CD4-positive, alpha-beta T cell treated with Interferon alpha-2 for 1 hour (primary cell): ENCODE data around the gene CD5L.

ENCODE experiments used
- DNase-seq, 2 donors: peaks; one replicate each; pipeline ENCODE4 v3.0.0-alpha.2; 2020 to 2022

CD5L gene

GRCh38 chr1:157841708-157842107 lies at the start of gene CD5L:
Gene CD5L, minus strand, starts transcription at chr1:157841808. Its CDS starts 107 bp downstream, at chr1:157841701.
- DNase-seq, result no peak

- DNase-seq, result no peak
Measured at GRCh38 chr1:157882580-157882979, 41.0 kb upstream of the CD5L start.

DNA sequence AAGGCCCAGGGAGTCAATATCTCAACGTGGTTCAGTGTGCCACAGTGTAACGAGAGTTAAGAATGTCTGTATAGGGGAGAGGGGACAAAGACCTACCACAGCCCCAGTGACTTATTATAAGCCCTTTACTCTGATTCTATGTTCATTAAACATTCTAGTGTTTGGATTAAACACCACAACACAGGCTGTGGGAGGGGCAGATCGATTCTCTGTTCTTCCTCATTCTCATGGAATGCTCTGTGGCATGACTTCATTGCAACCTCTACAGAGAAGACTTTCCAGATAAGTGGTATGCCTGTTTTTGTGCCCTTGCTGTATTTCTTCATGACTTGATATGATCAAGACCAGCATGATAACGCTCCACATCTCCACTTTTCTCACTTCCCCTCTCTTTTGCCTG lies 39.0 kb upstream of the CD5L start:
- DNase-seq, result no peak

- DNase-seq, result no peak
Measured at GRCh38 chr1:157878059-157878458, 36.5 kb upstream of the CD5L start.

DNA sequence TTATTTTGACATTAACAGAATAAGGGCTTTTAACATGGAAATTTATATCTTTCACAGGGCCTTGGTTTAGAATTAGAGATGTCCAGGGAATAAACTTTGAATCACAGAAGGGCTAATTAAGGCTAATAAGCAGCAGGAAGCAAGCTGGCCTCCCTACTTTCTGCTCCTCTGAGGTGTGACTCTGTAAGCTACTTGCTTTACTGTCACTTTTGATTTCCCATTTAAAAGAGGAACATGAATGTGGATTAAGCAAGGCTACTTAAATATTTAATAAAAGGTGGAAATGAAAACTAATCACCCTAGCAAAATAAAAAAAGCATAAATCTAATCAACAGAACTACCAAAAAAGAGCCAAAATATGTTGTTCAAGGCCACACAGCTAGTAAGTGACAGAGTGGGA lies 28.9 kb upstream of the CD5L start:
- DNase-seq, result no peak

DNA sequence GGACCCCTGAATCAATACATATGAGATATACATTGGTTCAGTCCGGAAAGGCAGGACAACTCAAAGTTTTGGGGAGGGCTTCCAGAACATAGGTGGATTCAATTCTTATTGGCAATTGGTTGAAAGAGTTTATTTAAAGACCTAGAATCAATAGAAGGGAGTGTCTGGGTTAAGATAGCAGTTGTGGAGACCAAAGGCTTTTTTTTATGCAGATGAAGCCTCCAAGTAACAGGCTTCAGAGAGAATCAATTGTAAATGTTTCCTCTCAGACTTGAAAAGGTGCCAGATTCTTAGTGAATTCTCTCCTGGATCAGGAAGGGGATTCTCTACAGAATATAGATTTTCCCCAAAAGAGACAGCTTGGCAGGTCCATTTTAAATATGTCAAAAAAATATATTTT lies 27.0 kb upstream of the CD5L start:
- no peak for DNase-seq

GRCh38 chr1:157862114-157863070 lies 20.8 kb upstream of the CD5L start:
- no peak for DNase-seq

GRCh38 chr1:157856538-157856937 lies 14.9 kb upstream of the CD5L start:
- no peak for DNase-seq

DNA sequence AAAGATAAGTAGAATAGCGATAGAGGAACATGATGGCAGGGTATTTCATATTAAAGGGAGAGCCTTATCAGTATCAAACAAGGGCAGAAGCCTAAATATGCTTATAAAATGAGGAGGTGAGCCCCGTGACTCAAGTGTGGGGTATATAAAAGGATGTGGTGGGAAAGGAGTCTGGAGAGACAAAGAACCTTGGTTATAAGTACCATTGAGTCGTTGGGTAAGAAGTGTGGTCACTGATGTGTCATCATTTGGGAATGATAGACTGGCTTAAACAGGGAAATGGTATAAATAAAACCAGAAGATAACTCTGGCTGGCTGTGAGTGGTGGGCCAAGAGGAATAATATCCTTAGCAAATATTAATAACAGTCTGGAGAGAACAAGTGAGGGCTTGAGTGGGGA lies 10.9 kb upstream of the CD5L start:
- DNase-seq, result no peak

GRCh38 chr1:157849229-157849875 lies 7.7 kb upstream of the CD5L start:
- DNase-seq, result no peak

DNA sequence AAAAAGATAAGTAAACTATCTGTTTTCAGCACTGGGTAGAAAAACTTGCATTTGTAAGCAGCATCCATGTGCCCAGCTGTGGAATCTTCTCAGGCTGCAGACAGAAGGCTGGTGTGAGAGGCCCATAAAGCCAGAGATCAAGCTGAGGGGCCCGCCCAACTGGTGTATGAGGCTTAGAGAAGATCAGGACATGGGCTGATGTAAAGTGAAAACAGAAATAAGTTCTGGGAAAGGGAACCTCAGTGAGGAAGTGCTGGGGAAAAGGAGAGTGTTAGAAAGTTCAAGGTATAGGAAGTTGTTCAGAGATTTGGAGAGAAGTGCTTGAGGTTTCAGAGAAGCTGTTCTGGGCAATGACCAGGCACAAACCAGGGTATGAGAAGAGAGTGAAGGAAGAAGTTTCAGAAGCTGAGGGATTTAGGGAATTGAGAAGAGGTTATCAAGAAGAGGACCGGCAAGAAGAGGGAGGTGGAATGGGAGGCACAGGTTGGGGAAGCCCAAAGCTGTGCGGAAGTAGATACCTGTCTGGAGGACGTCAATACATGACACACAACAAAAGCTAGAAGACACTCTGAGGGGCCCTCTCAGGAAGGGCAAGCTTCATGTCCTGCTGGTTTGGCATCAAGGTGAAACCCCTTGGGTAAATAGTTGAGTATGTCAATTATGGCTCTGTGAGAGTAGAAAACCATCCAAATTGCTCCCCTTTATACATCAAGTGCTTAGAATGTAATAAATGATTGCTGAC lies 2.7 kb upstream of the CD5L start:
- DNase-seq, result no peak

DNA sequence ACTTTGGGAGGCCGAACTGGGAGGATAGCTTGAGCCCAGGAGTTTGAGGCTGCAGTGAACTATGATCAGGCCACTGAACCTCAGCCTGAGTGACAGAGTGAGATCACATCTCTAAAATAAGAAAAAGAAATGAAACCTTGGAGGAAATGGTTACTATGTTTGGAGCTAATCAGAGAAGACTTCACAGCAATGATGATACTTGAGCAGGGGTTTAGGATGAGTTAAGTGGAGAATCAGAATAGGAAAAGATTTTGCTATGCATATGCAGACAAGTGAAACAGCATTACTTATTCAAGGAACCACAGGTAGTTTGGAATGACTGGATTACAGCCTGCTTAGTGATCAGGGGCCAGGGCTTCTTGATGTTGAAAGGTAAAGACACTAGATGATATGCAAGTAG lies 1.3 kb upstream of the CD5L start:
- no peak for DNase-seq

- DNase-seq, result no peak
Measured at GRCh38 chr1:157838966-157839365, 2.6 kb downstream of the CD5L start.

- DNase-seq, result no peak
Measured at GRCh38 chr1:157834430-157834829, 7.2 kb downstream of the CD5L start.

DNA sequence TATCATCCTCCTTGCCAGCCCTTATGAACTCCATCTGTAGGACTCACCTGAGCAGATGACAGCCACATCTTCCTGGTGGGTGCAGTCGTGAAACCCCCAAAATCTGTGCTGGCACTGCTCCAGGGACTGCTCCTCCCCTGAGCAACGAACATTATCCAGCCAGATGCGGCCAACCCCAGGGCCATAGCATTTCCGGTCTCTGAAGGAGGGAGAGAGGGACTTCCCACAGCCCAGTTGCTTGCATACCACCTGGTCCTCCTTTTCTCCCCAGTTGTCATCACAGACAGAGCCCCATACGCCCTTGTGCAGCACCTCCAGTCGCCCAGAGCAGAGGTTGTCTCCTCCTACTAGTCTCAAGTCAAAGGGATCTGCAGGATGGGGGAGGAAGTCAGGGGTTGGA lies 8.5 kb downstream of the CD5L start:
- no peak for DNase-seq

DNA sequence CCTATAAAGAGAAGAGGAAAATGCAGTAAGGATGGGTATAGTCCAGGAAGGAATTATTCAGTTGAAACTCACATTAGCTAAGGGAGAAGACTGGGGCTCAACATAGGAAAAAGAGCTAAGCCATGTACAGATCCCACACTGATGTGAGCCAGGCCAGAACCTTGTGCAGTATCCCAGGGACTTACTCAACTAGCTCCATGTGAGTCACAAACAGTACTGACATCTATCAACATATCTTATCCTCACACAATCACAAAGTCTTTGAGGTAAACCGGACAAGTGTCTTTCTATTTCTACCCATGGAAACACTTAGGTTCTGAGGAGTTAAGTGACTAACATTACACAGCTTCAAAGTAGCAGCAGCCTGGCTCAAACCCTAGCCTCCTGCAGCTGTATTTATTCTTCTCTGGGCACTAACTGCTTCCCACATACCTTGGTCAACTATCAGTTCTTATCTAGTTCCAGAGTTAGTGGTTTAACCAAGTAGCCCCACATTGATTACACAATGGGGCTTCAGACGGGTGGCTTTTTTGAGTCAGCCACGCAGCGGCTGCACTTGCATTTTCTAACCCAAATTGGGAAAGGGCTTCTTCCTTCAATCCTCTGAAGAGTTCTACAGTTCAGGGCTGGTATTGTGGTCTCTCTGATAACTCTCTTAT lies 9.5 kb downstream of the CD5L start:
- no peak for DNase-seq

- DNase-seq, result no peak
Measured at GRCh38 chr1:157830887-157831286, 10.7 kb downstream of the CD5L start.

GRCh38 chr1:157829711-157830110 lies 11.9 kb downstream of the CD5L start:
- no peak for DNase-seq

DNA sequence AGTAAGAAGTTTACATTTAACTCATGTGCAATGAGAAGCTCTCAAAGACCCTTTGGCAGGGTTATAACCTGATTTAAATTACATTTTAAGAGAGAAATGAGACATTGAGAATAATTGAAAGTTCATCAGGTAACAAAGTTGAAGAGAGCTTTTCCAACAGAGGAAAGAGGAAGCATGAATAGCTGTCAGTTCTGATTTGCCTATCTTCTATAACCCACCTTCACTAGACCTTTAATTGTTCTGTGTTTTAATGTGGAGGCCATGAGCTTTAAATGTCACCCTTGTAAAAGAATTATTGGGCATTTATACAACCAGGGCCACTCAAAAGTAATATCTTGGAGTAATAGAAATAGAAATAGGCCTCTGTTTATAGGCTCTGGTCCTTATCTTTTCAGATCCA lies 12.4 kb downstream of the CD5L start:
- no peak for DNase-seq

GRCh38 chr1:157820299-157820698 lies 21.3 kb downstream of the CD5L start:
- no peak for DNase-seq

DNA sequence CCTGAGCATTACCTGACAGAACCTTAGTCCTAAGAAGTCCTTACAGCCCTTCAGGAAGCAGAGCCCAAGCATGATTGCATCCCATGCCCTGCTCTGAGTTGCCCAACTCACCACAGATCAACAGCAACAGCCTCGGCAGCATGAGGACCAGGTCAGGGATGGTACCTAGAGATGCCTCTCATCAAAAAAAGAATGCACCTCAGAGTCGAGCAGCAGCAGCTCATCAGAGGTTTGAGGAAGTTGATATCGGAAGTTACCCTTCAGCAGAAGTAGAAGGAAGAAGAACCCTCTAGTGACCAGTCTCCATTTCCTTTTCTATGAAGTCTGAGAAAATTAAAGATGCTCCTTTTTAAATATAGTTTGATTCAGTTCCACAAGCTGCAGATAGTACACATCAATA lies 21.7 kb downstream of the CD5L start, which contains the start of gene FCRL1:
TSS of gene FCRL1 (minus strand) at position 225 of the 400 bp plus-strand sequence. CDS start at position 142, 83 bp downstream.
- DNase-seq, result peak in 1 of 2 donors; percentile 12

GRCh38 chr1:157819215-157819614 lies 22.4 kb downstream of the CD5L start:
- DNase-seq, result no peak

DNA sequence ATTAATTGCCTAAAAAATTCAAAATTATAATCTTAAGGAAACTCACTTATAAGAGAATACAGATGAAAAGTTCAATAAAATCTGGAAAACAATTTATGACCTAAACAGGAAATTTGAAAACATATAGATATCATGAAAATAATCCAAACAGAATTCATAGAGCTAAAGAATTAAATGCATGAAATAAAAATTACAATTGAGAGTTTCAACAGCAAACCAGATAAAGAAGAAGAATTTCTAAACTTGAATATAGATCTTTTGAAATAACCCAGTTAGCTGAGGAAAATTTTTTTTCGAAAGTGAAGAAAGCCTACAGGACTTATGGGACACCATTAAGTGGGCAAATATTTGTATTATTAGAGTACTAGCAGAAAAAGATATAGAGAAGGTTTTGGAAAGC lies 28.3 kb downstream of the CD5L start:
- no peak for DNase-seq
